Measurements from ENCODE around the gene TLL1.

TLL1 gene

GRCh38 chr4:165839615-165840333, 33.3 kb upstream of the TLL1 start:
- in situ Hi-C loops (cut with HindIII; ENCODE audit: low sequenced_read_pairs) = no loop called here
- H3K4me3 ChIP-seq (ENCODE audit: low read depth, low read length) = no peak overlapping the region
- TF ChIP-seq CTCF (IDR thresholded peaks at IDR 0.05; ENCODE audit: low read depth, low read length, missing control alignments) = no peak
- DNase-seq (ENCODE audit: low read depth) = no peak

- in situ Hi-C loops (cut with HindIII; ENCODE audit: low sequenced_read_pairs) = no loop called here
- DNase-seq (ENCODE audit: low read depth) = no peak
- no peak for TF ChIP-seq CTCF (IDR thresholded peaks at IDR 0.05; ENCODE audit: low read depth, low read length, missing control alignments)
- no peak overlapping the region for H3K4me3 ChIP-seq (ENCODE audit: low read depth, low read length)
These were observed 30.4 kb upstream of the TLL1 start for GRCh38 chr4:165842684-165843083.

- no peak for DNase-seq (ENCODE audit: low read depth)
- in situ Hi-C loops (cut with HindIII; ENCODE audit: low sequenced_read_pairs) = no loop called here
- TF ChIP-seq CTCF (IDR thresholded peaks at IDR 0.05; ENCODE audit: low read depth, low read length, missing control alignments) = no peak
- H3K4me3 ChIP-seq (ENCODE audit: low read depth, low read length) = no peak overlapping the region
These were observed 28.9 kb upstream of the TLL1 start for GRCh38 chr4:165844161-165844560.

GRCh38 chr4:165851256-165851655, 21.8 kb upstream of the TLL1 start:
- no peak for TF ChIP-seq CTCF (IDR thresholded peaks at IDR 0.05; ENCODE audit: low read depth, low read length, missing control alignments)
- no peak for DNase-seq (ENCODE audit: low read depth)
- H3K4me3 ChIP-seq (ENCODE audit: low read depth, low read length) = no peak overlapping the region
- in situ Hi-C loops (cut with HindIII; ENCODE audit: low sequenced_read_pairs) = no loop called here

- in situ Hi-C loops (cut with HindIII; ENCODE audit: low sequenced_read_pairs) = no loop called here
- no peak for TF ChIP-seq CTCF (IDR thresholded peaks at IDR 0.05; ENCODE audit: low read depth, low read length, missing control alignments)
- DNase-seq (ENCODE audit: low read depth) = no peak
- H3K4me3 ChIP-seq (ENCODE audit: low read depth, low read length) = no peak overlapping the region
These were observed 17.8 kb upstream of the TLL1 start for GRCh38 chr4:165855191-165855590.

- TF ChIP-seq CTCF (IDR thresholded peaks at IDR 0.05; ENCODE audit: low read depth, low read length, missing control alignments) = no peak
- in situ Hi-C loops (cut with HindIII; ENCODE audit: low sequenced_read_pairs) = no loop called here
- DNase-seq (ENCODE audit: low read depth) = no peak
- no peak overlapping the region for H3K4me3 ChIP-seq (ENCODE audit: low read depth, low read length)
These were observed 11.7 kb upstream of the TLL1 start for GRCh38 chr4:165861363-165861762.
